AG08396 (cell line): ENCODE results near the gene DTYMK.

ENCODE experiments used
- DNase-seq: peaks from one replicate; pipeline ENCODE4 v3.0.0; 2012; ENCODE audit warnings: low spot score, mixed read lengths

DTYMK gene

GRCh38 chr2:241703032-241703604 is 16.5 kb upstream of the DTYMK start:
- peak; percentile 51 for DNase-seq

- peak; percentile 97 for DNase-seq
These were observed 15.8 kb upstream of the DTYMK start for GRCh38 chr2:241702155-241703031.

- peak; percentile 96 for DNase-seq
These were observed 15.0 kb upstream of the DTYMK start, which contains the start of gene ING5 for GRCh38 chr2:241701399-241702154. ING5 (plus strand) TSS chr2:241702039; CDS start chr2:241702066, 27 bp downstream.

GRCh38 chr2:241701149-241701398 is 14.5 kb upstream of the DTYMK start:
- DNase-seq, result no peak

DNA sequence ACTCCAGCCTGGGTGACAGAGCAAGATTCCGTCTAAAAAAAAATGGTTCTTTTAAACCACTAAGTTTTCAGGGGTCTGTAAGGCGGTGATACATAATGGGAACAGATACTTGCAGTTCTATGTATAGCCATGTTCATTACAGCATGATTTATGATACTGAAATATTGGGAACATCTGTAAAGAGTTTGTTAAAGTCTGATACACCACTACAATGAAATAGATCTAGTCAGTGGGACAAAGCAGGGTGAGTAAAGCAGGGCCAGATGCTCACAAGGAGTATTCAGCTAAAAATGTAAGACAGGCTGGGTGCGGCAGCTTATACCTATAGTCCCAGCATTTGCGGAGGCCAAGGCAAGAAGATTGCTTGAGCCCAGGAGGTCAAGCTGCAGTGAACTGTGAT is 9.0 kb upstream of the DTYMK start:
- no peak for DNase-seq

GRCh38 chr2:241692448-241692847 is 5.8 kb upstream of the DTYMK start:
- DNase-seq, result peak; percentile 65

GRCh38 chr2:241690202-241690717 is 3.6 kb upstream of the DTYMK start:
- DNase-seq, result no peak

DNA sequence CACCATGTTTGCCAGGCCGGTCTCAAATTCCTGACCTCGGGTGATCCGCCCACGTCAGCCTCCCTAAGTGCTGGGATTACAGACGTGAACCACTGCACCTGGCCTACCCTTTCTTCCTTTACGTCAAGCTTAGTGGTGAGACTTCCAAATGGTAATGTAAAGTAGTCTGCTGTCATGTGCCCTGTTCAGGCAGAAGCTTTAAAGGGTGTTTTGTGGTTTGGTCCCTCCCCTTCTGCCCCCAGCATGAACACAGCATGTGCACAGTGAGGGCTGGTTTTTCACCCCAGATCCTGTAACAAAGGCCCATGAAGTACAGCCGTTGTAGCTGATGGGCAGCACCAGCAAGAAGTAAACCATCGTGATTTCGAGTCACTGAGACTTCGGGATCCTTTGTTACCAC is 2.7 kb upstream of the DTYMK start:
- no peak for DNase-seq

DNA sequence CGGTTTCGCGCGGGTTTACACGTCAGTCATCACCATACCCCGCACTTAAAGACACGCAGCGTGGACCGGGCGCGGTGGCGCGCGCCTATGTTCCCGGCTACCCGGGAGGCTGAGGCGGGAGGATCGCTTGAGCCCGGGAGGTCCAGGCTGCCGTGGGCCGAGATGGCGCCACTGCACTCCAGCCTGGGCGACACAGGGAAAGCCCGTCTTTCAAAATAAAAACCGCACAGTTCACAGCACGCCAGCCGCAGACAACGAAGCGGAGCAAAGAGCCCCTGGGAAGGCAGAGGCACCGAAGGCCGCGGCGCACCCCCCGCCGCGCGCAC is 328 bp downstream of the DTYMK start:
- no peak for DNase-seq

DNA sequence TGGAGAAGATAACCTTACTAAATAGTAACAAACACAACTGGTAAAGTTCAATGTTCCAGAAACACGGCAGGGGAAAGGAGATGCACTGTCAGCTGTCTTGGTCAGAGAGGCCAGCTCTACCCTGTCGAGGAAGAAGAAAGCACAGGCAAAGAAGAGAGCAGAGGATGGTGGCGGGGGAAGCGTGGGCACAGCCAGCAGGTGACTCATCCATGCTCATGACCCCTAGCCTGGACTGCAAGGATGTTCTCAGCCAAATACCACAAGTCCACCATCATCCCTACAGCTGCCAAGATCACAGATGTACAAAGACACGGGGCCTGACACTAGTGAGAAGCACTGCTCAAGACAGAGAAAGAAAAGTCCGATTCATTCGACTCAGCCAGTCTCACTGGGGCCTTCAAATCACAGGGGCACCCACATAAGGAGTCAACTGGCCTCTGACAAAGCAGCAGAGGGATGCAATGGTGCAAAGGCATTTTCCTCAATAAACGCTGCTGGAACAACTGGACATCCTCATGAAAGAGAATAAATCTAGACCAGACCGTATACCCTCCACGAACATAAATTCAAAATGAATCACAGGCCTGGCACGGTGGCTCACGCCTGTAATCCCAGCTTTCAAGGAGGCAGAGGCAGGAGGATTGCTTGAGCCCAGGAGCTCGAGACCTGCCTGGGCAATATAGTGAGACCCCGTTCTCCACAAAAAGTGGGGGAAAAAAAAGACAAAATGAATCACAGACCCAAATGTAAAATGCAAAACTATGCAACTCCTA is 5.6 kb downstream of the DTYMK start:
- peak; percentile 97 for DNase-seq

GRCh38 chr2:241680044-241680443 is 6.6 kb downstream of the DTYMK start:
- no peak for DNase-seq

DNA sequence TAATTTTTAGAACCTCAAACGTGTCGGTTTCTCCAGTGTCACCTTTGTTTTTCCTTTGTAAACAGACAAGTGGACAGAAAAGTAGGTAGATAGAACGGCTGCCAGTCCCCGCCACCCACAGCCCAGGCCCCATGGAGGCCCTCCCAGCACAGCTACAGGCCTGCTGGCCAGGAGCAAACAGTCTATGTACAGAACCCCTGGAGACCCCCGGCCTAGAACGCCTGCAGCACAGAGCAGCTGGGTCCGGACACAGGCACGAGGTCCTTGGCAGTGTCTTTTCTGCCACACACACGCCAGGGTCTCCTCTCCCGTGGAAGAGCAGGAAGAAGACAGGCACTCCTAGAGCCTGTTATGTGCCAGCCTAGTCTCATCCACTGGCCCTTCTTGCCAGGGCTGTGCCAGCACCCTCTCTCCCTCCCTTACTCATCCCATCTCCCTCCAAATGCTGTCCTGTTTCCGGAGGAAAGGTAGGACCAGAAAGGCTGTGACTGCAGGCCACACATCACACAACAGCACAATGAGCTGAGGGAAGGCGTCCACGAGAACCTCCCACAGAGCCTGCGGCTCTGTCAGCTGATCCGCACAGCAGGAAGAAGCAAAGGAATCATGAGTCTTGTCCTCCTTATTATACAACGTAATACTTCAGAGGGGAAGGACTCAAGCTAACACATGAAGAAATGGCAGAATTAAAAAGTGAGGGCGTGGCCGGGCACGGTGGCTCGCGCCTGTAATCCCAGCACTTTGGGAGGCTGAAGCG is 7.7 kb downstream of the DTYMK start:
- no peak for DNase-seq

GRCh38 chr2:241678307-241678706 is 8.3 kb downstream of the DTYMK start:
- DNase-seq, result no peak

GRCh38 chr2:241677392-241677791 is 9.2 kb downstream of the DTYMK start:
- DNase-seq, result no peak

GRCh38 chr2:241676665-241677064 is 9.9 kb downstream of the DTYMK start:
- DNase-seq, result no peak

DNA sequence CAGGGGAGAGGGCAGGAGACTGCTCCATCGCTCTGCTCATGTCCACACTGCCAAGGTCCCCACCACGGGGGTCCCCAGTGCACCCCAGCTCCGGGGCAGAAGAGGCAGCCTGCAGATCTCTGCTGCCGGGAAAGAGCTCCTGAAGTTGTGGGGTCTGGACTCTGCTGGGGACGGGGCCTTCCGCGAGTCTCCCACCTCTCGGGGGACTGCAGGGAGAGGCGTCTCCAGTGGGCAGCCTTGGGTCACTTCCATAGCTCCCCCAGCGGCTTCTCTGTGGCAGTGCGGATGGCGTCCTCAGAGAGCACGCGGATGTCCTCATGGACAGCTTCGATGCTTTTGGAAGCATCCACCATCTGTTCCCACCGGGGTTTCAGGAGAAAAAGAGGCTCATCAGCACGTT is 10.7 kb downstream of the DTYMK start:
- no peak for DNase-seq

DNA sequence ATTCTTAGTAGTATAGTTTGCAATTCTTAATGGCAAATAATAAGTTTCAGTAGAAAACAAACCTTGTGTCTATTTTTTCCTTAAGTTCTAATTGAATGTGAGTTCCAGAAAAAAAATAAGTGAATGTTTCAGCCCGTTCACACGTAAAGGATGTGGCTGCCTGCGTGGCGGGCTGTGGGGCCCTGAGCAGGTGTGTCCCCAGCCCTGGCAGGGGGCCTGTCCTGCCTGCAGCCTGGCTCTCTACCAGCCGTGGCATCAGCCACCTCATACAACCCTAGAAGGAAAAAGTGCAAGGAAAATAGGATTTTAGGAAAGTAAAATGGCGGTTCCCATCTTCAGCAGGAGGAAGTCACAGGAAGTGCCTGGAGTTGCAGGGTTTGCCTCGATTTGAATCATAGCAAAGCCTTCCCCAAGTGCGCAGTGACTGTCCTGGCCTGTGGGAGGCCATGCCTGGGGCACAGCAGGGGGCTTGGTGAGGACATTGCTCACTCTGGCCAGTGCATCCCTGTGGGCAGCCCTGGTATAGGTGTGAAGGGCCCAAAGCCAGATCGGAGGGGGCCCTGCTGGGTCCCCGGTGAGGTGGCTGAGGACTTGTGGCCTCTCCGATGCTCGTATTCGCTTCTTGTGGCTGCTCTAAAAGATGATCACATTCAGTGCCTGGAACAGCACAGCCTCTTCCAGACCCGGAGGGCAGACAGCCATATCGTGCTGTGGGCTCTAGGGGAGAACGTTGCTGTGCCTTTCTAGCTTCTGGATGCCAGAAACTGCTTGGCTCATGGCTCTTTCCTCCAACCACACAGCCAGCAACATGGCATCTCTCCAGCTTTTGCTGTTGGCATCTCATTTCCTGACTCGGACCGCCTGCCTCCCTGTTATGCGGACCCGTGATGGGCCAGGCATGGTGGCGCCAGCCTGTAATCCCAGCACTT is 12.6 kb downstream of the DTYMK start:
- peak; percentile 29 for DNase-seq

DNA sequence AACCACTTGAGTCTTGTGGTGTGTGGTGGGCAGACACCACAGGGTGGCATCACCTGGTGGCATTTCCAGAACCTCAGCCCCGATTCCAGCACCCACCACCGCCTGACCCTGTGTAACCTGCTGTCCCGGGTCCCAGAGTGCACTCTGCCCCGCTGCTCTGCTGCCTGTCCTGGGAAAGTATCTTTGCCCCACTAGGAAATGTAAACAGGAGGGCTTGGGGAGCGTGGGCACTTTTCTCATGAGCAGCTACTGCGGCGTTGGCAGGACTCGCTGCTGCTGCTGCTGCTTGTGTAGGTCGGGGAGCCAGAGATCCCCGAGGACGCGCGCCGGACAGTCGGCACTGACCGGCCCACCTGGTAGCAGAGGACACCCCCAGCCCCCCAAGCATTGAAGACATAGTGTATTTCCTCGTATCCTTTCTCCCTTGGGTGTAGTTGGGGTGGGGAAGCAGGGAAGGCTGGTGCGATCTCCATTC is 13.4 kb downstream of the DTYMK start:
- DNase-seq, result no peak

DNA sequence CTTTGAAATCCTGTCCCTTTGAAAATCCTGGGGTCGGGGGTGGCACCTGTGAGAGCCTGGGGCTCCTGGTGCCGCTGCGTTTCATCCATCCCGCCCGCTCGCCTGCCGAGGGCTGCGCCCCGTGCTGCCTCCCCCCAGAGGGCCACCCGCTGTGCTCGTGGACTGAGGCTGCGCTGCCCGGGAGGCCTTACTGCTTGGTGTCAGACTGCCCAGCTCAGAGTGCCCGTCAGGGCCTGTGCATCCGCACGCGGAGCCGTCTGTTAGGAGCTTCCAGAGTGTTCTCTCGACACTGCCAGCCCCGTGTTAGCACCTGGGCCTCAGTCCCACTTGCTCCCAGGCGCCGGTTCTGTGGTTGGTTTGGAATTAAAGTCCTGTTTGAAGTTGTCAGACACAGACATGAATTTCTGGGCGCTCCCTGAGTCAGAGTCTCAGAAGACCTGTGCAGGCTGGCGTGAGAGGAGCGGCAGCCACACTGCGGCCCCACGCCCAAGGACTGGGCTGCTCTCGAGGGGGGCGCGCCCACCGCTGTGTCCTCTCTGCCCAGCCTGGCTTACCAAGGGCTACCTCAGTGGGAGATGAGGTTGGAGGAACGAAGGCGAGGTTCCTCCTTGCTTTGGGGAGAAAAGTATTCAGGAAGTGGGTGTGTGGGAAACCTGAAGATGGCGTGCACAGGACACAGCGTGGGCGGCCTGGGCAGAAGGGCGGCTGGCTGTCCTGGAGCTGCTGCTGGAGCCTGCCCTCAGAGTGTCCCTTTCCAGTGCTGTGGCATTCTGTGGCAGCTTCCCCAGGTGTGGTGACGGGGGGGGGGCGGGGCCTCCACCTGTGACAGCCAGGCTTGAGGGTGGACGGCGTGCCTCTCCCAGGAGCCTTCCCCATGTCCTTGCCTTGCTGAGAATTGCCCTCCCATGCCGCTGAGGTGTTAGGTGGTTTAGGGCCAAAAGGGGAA is 14.1 kb downstream of the DTYMK start:
- DNase-seq, result no peak
